Measurements from ENCODE around the gene CCDC102A.

The CCDC102A gene

DNA sequence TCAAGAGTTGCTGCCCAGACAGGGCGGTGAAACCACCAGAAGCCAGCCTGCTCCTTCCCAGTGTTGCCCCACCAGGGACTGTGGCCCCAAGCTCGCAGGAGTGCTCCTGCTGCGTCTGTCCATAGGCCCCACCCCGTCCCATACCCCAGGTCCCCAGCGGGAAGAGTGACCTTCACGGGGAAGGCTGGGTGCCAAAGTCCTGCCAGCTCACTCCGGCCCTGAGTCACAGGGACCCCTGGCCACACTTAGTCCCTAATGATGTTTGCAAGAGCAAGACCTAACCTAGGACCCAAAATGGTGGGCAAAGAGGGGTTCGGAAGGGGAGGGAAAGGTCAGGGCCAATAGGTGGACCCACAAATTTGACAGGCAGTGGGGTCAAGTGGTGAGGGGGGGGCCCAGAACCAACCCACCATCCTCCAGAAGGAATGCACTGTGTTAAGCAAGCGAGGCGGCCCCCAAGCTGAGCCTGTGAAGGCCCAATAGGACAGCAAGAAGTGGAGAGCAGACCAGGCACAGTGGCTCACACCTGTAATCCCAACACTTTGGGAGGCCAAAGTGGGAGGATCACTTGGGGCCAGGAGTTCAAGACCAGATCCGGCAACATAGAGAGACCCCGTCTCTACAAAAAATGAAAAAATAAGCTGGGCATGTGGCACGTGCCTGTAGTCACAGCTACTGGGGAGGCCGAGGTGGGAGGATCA lies 53.4 kb downstream of the CCDC102A start:
- in situ Hi-C loops (cut with MboI; ENCODE audit: low sequenced_read_pairs), result no loop called here
- DNase-seq (ENCODE audit: low spot score in 2 of 2), result no peak

GRCh38 chr16:57481421-57481820 lies 55.0 kb downstream of the CCDC102A start:
- Histone ChIP-seq H3K36me3 (replicated peaks) (no peaks in the 10 kb centered on the region), H3K27me3 (ENCODE audit: low read depth) (no peaks in the 10 kb centered on the region), H3K9me3 (no peaks in the 10 kb centered on the region), H3K4me1 (peaks cover 8% of the 10 kb centered on the region; the same call in 1 of the 2 replicates), H3K4me3 (no peak overlapping the region)
- in situ Hi-C loops (cut with MboI; ENCODE audit: low sequenced_read_pairs), result no loop called here
- no peak for DNase-seq (ENCODE audit: low spot score in 2 of 2)

More for the DNA sequence above, 53.4 kb downstream of the CCDC102A start:
- Histone ChIP-seq H3K4me3 (no peak overlapping the region), H3K4me1 (peaks cover 11% of the 10 kb centered on the region; the same call in 1 of the 2 replicates), H3K27me3 (ENCODE audit: low read depth) (no peaks in the 10 kb centered on the region), H3K9me3 (no peaks in the 10 kb centered on the region), H3K36me3 (replicated peaks) (no peaks in the 10 kb centered on the region)

- Histone ChIP-seq H3K4me3 (no peak overlapping the region), H3K4me1 (peaks cover 8% of the 10 kb centered on the region; the same call in 1 of the 2 replicates), H3K9me3 (no peaks in the 10 kb centered on the region), H3K27me3 (ENCODE audit: low read depth) (no peaks in the 10 kb centered on the region), H3K36me3 (replicated peaks) (no peaks in the 10 kb centered on the region)
- in situ Hi-C loops (cut with MboI; ENCODE audit: low sequenced_read_pairs), result no loop called here
- no peak for DNase-seq (ENCODE audit: low spot score in 2 of 2)
These were observed 55.6 kb downstream of the CCDC102A start for GRCh38 chr16:57480754-57481230.

DNA sequence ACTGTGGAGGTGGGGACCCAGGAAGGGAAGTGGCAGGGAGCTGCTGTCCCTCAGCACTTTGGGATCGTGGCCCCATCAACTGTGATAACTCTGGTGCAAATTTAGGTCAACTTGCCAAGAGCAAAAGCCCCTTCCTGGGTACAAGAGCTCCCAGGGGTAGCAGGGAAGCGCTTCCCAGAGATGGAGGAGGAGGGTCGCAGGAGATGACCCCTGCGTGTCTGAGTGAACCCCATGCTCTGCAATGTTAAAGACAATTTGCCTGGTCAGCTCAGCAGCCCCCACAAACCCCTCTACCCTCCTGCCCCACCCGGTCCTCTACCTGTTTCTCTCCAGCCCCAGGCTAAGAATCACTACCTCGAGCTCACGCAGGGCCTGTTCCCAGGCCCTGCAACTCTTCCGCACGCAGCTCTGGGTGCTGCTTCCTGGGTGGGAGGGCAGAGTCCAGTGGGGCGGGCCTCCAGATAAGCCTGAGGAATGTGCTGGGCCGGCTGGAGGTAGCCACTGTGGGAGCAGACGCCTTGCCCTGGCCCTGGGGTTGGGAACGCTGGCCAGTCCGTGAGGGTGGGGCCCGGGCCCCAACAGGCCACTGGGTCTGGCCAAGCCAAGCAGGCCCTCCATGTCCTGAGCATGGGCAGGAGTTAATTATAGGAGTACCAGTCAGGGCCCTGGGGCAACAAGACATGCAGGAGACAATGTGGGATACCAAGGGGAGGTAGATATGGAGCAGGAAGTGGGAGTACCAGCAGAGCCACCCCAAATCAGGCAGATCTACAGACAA lies 56.2 kb downstream of the CCDC102A start:
- no peaks in the 10 kb centered on the region for H3K36me3 ChIP-seq (replicated peaks)
- peaks cover 3% of the 10 kb centered on the region; the same call in 1 of the 2 replicates for H3K4me1 ChIP-seq
- in situ Hi-C loops (cut with MboI; ENCODE audit: low sequenced_read_pairs), result no loop called here
- H3K4me3 ChIP-seq, result peak overlapping the region; percentile 16; the same call in 1 of the 2 replicates
- no peaks in the 10 kb centered on the region for H3K9me3 ChIP-seq
- DNase-seq (ENCODE audit: low spot score in 2 of 2), result no peak
- H3K27me3 ChIP-seq (ENCODE audit: low read depth), result no peaks in the 10 kb centered on the region

GRCh38 chr16:57479205-57479975 lies 57.0 kb downstream of the CCDC102A start:
- Histone ChIP-seq H3K27me3 (ENCODE audit: low read depth) (no peaks in the 10 kb centered on the region), H3K36me3 (replicated peaks) (no peaks in the 10 kb centered on the region), H3K4me3 (peak overlapping the region; percentile 16), H3K9me3 (no peaks in the 10 kb centered on the region), H3K4me1 (peaks cover 3% of the 10 kb centered on the region; the same call in 1 of the 2 replicates)
- DNase-seq (ENCODE audit: low spot score in 2 of 2), result peak; percentile 49 to 74
- in situ Hi-C loops (cut with MboI; ENCODE audit: low sequenced_read_pairs), result no loop called here

GRCh38 chr16:57478396-57479204 lies 57.8 kb downstream of the CCDC102A start:
- peaks cover 3% of the 10 kb centered on the region; the same call in 1 of the 2 replicates for H3K4me1 ChIP-seq
- no peak for DNase-seq (ENCODE audit: low spot score in 2 of 2)
- no peaks in the 10 kb centered on the region for H3K27me3 ChIP-seq (ENCODE audit: low read depth)
- H3K9me3 ChIP-seq, result no peaks in the 10 kb centered on the region
- H3K36me3 ChIP-seq (replicated peaks), result no peaks in the 10 kb centered on the region
- in situ Hi-C loops (cut with MboI; ENCODE audit: low sequenced_read_pairs), result no loop called here
- no peak overlapping the region for H3K4me3 ChIP-seq

DNA sequence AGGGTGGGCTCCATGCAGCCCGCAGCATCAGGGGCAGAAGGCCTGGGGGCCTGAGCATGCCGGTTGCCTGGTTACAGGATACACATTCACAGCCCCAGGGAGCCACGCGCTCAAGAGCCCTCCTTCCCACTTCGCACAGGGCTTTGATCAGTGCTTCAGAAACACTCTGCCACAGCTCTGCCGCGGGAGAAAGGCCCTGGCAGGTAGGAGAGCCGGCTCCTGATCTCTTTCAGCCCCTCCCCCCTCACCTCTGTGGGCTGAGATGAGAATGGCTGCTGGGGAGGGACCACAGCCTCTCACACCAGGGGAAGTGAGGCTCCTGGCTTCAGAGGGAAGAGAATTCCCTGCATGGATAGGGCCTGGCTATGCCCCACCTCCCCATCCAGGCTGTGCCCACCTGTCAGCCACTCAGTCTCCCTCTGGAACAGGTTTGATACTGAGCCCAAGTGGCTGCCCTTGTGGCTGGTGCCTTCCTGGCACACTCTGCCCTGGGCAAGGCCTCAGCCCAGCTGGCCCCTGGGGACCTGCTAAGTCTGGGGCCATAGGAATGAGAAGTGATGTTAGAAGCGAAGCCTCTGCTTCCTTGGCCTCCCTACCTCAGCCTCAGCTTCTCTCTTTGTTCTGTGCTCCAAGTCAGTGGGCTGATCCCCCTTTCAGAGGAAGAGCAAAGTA lies 58.7 kb downstream of the CCDC102A start:
- no peak overlapping the region for H3K4me3 ChIP-seq
- H3K9me3 ChIP-seq, result no peaks in the 10 kb centered on the region
- no peaks in the 10 kb centered on the region for H3K27me3 ChIP-seq (ENCODE audit: low read depth)
- H3K36me3 ChIP-seq (replicated peaks), result peaks cover 7% of the 10 kb centered on the region
- in situ Hi-C loops (cut with MboI; ENCODE audit: low sequenced_read_pairs), result no loop called here
- H3K4me1 ChIP-seq, result peaks cover 3% of the 10 kb centered on the region; the same call in 1 of the 2 replicates
- no peak for DNase-seq (ENCODE audit: low spot score in 2 of 2)

DNA sequence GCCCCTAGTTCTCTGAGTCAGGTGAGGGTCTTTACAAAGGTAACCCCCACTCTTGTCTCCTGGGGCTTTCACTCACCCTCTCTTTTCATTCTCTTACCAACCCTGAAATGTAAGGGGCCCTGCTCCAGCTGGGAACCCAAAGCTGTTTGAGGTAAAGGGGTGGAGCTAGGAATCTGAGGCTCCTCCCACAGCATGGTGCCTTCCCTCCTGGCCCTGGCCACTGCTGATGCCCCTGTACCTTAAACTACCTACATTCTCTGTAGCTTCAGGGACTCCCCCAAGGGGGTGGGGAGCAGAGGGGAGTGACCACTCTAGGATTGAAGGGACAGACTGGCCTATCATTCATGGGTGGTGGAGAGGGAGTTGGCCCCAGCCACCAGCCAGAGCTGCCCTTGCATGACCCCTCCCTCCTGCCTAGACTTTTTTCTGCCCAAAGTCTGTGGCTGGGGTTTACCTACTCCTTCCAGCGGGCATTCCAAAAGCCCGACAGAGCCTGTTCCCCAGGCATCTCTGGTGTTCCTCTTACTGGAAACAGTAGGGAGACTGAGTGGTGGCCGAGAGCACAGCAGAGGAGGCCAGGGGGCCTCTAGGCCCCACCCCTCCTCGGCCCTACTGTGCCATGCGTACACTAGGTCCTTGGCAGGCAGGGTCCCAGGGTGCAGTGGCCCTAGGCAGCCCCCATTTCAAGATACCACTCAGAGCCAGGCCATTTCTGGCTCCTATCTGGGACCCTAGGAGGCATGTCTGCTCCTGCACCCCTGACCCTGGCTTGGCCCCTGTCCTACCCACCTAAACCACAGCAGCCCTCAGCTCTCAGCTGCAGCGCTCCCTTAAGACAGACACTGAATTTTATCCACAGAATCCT lies 59.6 kb downstream of the CCDC102A start:
- no peak for DNase-seq (ENCODE audit: low spot score in 2 of 2)
- no peaks in the 10 kb centered on the region for H3K27me3 ChIP-seq (ENCODE audit: low read depth)
- no peaks in the 10 kb centered on the region for H3K9me3 ChIP-seq
- H3K36me3 ChIP-seq (replicated peaks), result peaks cover 12% of the 10 kb centered on the region
- no peak overlapping the region for H3K4me3 ChIP-seq
- peaks cover 3% of the 10 kb centered on the region; the same call in 1 of the 2 replicates for H3K4me1 ChIP-seq
- in situ Hi-C loops (cut with MboI; ENCODE audit: low sequenced_read_pairs), result no loop called here

GRCh38 chr16:57475711-57476339 lies 60.5 kb downstream of the CCDC102A start:
- Histone ChIP-seq H3K36me3 (replicated peaks) (peaks cover 18% of the 10 kb centered on the region), H3K27me3 (ENCODE audit: low read depth) (no peaks in the 10 kb centered on the region), H3K4me1 (peaks cover 3% of the 10 kb centered on the region; the same call in 1 of the 2 replicates), H3K9me3 (no peaks in the 10 kb centered on the region), H3K4me3 (no peak overlapping the region)
- in situ Hi-C loops (cut with MboI; ENCODE audit: low sequenced_read_pairs), result no loop called here
- peak; percentile 66 to 85 for DNase-seq (ENCODE audit: low spot score in 2 of 2)

DNA sequence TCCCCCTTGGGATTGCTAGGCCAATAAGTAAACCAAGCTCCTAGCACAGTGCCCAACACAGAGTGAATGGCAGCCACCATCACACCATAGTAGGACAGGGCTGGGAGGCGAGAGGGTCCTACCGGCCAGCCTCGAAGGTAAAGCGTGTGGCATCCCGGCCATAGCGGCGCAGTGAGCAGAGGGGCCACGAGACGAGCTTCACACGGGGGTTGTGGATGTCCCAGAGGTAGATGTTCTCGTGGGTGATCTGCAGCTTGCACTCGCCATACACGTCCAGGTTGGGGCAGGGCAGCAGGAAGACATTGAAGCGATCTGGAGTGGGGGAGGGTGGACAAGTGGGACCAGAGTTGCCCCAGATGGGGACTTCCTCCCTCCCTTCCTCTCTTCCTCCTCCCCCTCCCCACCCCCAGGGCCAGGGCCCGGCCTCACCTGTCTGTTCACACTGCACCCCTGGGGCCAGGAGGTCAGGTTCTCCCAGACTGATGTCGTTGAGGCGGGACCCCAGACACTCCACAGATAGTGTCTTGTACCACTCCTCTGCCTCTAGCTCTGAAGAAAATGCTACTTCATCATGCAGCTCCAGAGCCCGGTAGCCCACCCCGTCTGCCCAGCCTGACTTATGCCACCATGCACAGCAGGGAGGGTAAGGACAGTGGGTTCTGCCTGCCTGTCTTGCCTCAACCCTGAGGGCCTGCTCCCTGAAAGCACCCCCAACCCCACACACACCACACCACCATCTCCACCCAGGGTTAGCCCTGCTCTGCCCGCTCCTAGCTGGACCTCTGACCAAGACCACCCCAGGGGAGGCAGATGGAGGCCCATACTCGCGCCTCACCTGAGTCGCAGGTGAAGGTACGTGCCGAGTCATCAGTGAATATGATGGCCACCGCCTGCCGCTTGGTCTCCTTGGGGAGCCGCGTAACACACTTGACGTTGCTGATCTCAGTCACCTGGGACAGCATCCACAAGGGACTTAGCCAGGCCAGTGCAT lies 61.4 kb downstream of the CCDC102A start:
- Histone ChIP-seq H3K9me3 (no peaks in the 10 kb centered on the region), H3K36me3 (replicated peaks) (peaks cover 27% of the 10 kb centered on the region), H3K27me3 (ENCODE audit: low read depth) (no peaks in the 10 kb centered on the region), H3K4me1 (peaks cover 3% of the 10 kb centered on the region; the same call in 1 of the 2 replicates), H3K4me3 (no peak overlapping the region)
- no peak for DNase-seq (ENCODE audit: low spot score in 2 of 2)
- in situ Hi-C loops (cut with MboI; ENCODE audit: low sequenced_read_pairs), result no loop called here

GRCh38 chr16:57473906-57474305 lies 62.5 kb downstream of the CCDC102A start:
- no peak for DNase-seq (ENCODE audit: low spot score in 2 of 2)
- H3K27me3 ChIP-seq (ENCODE audit: low read depth), result no peaks in the 10 kb centered on the region
- H3K9me3 ChIP-seq, result no peaks in the 10 kb centered on the region
- H3K4me1 ChIP-seq, result no peaks in the 10 kb centered on the region
- no peak overlapping the region for H3K4me3 ChIP-seq
- in situ Hi-C loops (cut with MboI; ENCODE audit: low sequenced_read_pairs), result no loop called here
- H3K36me3 ChIP-seq (replicated peaks), result peaks cover 38% of the 10 kb centered on the region

Measured in HAP-1 (cell line).